B cell (primary cell): ENCODE measurements around the gene P2RY1. TPM values are rescaled to one million over a fixed set of nuclear protein-coding genes. Genes with fewer than 3 reads are reported as not detected.

ENCODE experiments used
- ATAC-seq: fragments of 200-7000 bp; cut with Tn5 transposase; one replicate; pipeline ENCODE4 v1.10.0; 2021; ENCODE audit warnings: low read depth, mild to moderate bottlenecking, moderate number of reproducible peaks, moderate library complexity
- CTCF ChIA-PET: fragments of 350-600 bp; sonication (Branson Sonifier 250); formaldehyde crosslinking; loops from one replicate; lab custom pipeline; 2021; ENCODE audit warnings: antibody characterized with exemption, inconsistent platforms; lab: Charles Lee
- POLR2A ChIA-PET: fragments of 350-600 bp; sonication (Branson Sonifier 250); formaldehyde crosslinking; loops from one replicate; lab custom pipeline; 2021; ENCODE audit warnings: antibody characterized with exemption; lab: Charles Lee
- DNase-seq: peaks from one replicate; pipeline ENCODE4 v3.0.0; 2013
- H2AFZ ChIP-seq: 2 replicates; pipeline ENCODE4 v1.6.1; 2012; ENCODE audit warnings: mild to moderate bottlenecking, low read depth, low read length; ENCODE audit not compliant: insufficient read depth, poor library complexity, severe bottlenecking
- H3K27ac ChIP-seq, 2 donors: 1 replicate in 1 of 2; 2 replicates in 1 of 2; pipeline ENCODE4 v1.5.1; 2012 to 2013; ENCODE audit warnings: low read length in 2 of 2, mild to moderate bottlenecking in 2 of 2, moderate library complexity in 1 of 2
- H3K27me3 ChIP-seq, 4 experiments: fragments of 200-600 bp in 1 of 4; sonication (generic) in 1 of 4; replicated peaks in 1 of 4; 1 replicate in 2 of 4; 2 replicates in 2 of 4; pipeline versions ENCODE4 v1.6.1 to v1.7.0; 2013 to 2016; ENCODE audit warnings: low read length in 3 of 4, mild to moderate bottlenecking in 2 of 4, mixed read lengths in 1 of 4, moderate library complexity in 1 of 4; ENCODE audit not compliant: insufficient read depth in 4 of 4, control insufficient read depth in 3 of 4; ENCODE audit errors: control extremely low read depth in 1 of 4
- H3K36me3 ChIP-seq, 2 experiments: replicated peaks in 1 of 2; 1 replicate in 1 of 2; 2 replicates in 1 of 2; pipeline versions ENCODE4 v1.6.1 to v1.7.1; 2013; ENCODE audit warnings: low read length in 1 of 2; ENCODE audit not compliant: insufficient read depth in 2 of 2, control insufficient read depth in 1 of 2; ENCODE audit errors: control extremely low read depth in 1 of 2, extremely low read depth in 1 of 2
- H3K4me1 ChIP-seq, 2 donors: fragments of 200-600 bp in 1 of 2; sonication (generic) in 1 of 2; 1 replicate in 1 of 2; 2 replicates in 1 of 2; pipeline versions ENCODE4 v1.5.1 to v1.6.1; 2013 to 2017; ENCODE audit warnings: low read length in 2 of 2; ENCODE audit not compliant: control insufficient read depth in 2 of 2, insufficient read depth in 2 of 2
- H3K4me2 ChIP-seq: replicated peaks from 2 replicates; pipeline ENCODE3; 2012; ENCODE audit warnings: mild to moderate bottlenecking, low read depth, low read length; ENCODE audit not compliant: poor library complexity, severe bottlenecking
- H3K4me3 ChIP-seq, 5 experiments: fragments of 200-600 bp in 1 of 5; sonication (generic) in 1 of 5; 1 replicate in 3 of 5; 2 replicates in 2 of 5; pipeline versions ENCODE4 v1.5.1 to v1.7.0; 2011 to 2016; ENCODE audit warnings: low read length in 4 of 5, mild to moderate bottlenecking in 4 of 5, low read depth in 2 of 5, control low read depth in 1 of 5, moderate library complexity in 1 of 5; ENCODE audit not compliant: insufficient read depth in 1 of 5; ENCODE audit errors: control extremely low read depth in 1 of 5, extremely low read depth in 1 of 5
- H3K79me2 ChIP-seq: fragments of 200-600 bp; sonication (generic); one replicate; pipeline ENCODE4 v1.6.0; 2016; ENCODE audit warnings: low read length; ENCODE audit not compliant: control insufficient read depth, insufficient read depth
- H3K9ac ChIP-seq: fragments of 200-600 bp; sonication (generic); 2 replicates; pipeline ENCODE4 v1.6.1; 2017; ENCODE audit warnings: mild to moderate bottlenecking, low read length, moderate library complexity
- H3K9me3 ChIP-seq, 3 donors: one replicate each; pipeline versions ENCODE4 v1.6.1 to v1.7.1; 2013; ENCODE audit warnings: low read length in 2 of 3; ENCODE audit not compliant: control insufficient read depth in 2 of 3, insufficient read depth in 1 of 3; ENCODE audit errors: control extremely low read depth in 1 of 3
- H4K20me1 ChIP-seq: 2 replicates; pipeline ENCODE4 v1.6.0; 2012; ENCODE audit warnings: mild to moderate bottlenecking, low read length; ENCODE audit not compliant: insufficient read depth, control insufficient read depth, poor library complexity, severe bottlenecking
- H3K27ac Mint-ChIP-seq: one replicate; pipeline ENCODE4 v1.8.0; 2021; ENCODE audit warnings: mixed read lengths
- H3K27me3 Mint-ChIP-seq: one replicate; pipeline ENCODE4 v1.8.0; 2021; ENCODE audit warnings: mixed read lengths
- H3K4me1 Mint-ChIP-seq: one replicate; pipeline ENCODE4 v1.8.0; 2021; ENCODE audit warnings: mixed read lengths
- H3K4me3 Mint-ChIP-seq: one replicate; pipeline ENCODE4 v1.8.0; 2021; ENCODE audit warnings: mixed read lengths
- H3K9me3 Mint-ChIP-seq: one replicate; pipeline ENCODE4 v1.8.0; 2022; ENCODE audit warnings: mixed read lengths; ENCODE audit not compliant: insufficient read depth
- CTCF ChIP-seq: fragments of 200-600 bp; IDR thresholded peaks from one replicate; pipeline ENCODE4 v1.8.0; 2022; ENCODE audit warnings: antibody characterized with exemption, mild to moderate bottlenecking
- EZH2 ChIP-seq: IDR thresholded peaks from 2 replicates; pipeline ENCODE4 v1.6.1; 2012; ENCODE audit warnings: borderline replicate concordance, low read depth, mild to moderate bottlenecking, moderate library complexity, low read length; ENCODE audit not compliant: insufficient read depth, poor library complexity, severe bottlenecking
- WGBS: methylation state at CpG from one replicate; pipeline ENCODE4 v1.1.5; 2013; ENCODE audit warnings: missing lambda C conversion rate; ENCODE audit not compliant: insufficient coverage; 5-methylcytosine and 5-hydroxymethylcytosine counted together
- intact Hi-C: fragments of 100-400 bp; cut with micrococcal nuclease; formaldehyde crosslinking; loops from one replicate; pipeline ENCODE4 v1.10.0; 2022
- polyA plus RNA-seq: library from polyadenylated mRNA; depleted of rRNA; stranded (reverse); fragments of >200 nt; gene quantifications from 2 replicates; pipeline ENCODE4 v1.2.3, GENCODE V29; 2012
- total RNA-seq, 2 donors: library from RNA; stranded (reverse); fragments of 120-200 nt in 1 of 2; gene quantifications; 1 replicate in 1 of 2; 2 replicates in 1 of 2; pipeline versions ENCODE4 v1.2.3 to v1.2.4, GENCODE V29; 2013 to 2022

The P2RY1 gene
- total and polyA plus RNA-seq, 2 donors (not counting 1 experiment from before 2014, with no cell fraction given), result 0.03 to 0.17 TPM

- Histone ChIP-seq H3K9me3 (peaks cover 0 to 1% (median 0%) of the 10 kb centered on the region in 3 donors), H4K20me1 (no peaks in the 10 kb centered on the region), H3K27me3 (peaks cover 0 to 10% (median 0%) of the 10 kb centered on the region in 4 experiments), H3K36me3 (no peaks in the 10 kb centered on the region), H3K4me2 (no peak overlapping the region), H3K27ac (no peak overlapping the region), H3K79me2 (no peaks in the 10 kb centered on the region), H3K9ac (no peak overlapping the region), H3K4me3 (no peak overlapping the region), H3K4me1 (peaks cover 0 to 9% of the 10 kb centered on the region in 2 donors), H2AFZ (no peak overlapping the region)
- ChIA-PET CTCF (no interaction called here), POLR2A (no interaction called here)
- no peaks in the 10 kb centered on the region for H3K9me3 Mint-ChIP-seq
- no peak for DNase-seq
- H3K27ac Mint-ChIP-seq, result no peak overlapping the region
- H3K4me1 Mint-ChIP-seq, result peaks cover 5% of the 10 kb centered on the region
- no peak for ATAC-seq
- H3K27me3 Mint-ChIP-seq, result peaks cover 20% of the 10 kb centered on the region
- intact Hi-C loops, result no loop called here
- TF ChIP-seq CTCF, result no peak
- TF ChIP-seq EZH2, result no peak
- H3K4me3 Mint-ChIP-seq, result no peak overlapping the region
Observed at GRCh38 chr3:152830245-152830644, 4.7 kb upstream of the P2RY1 start.

- intact Hi-C loops, result no loop called here
- no peaks in the 10 kb centered on the region for H3K79me2 ChIP-seq
- peaks cover 0 to 3% (median 0%) of the 10 kb centered on the region in 3 donors for H3K9me3 ChIP-seq
- Mint-ChIP-seq H3K27me3 (peaks cover 30% of the 10 kb centered on the region), H3K4me1 (peaks cover 16% of the 10 kb centered on the region), H3K27ac (no peak overlapping the region), H3K9me3 (no peaks in the 10 kb centered on the region), H3K4me3 (no peak overlapping the region)
- no peak overlapping the region for H3K9ac ChIP-seq
- no peaks in the 10 kb centered on the region for H4K20me1 ChIP-seq
- H3K27me3 ChIP-seq, result peaks cover 0 to 25% (median 4%) of the 10 kb centered on the region in 4 experiments
- H3K36me3 ChIP-seq, result no peaks in the 10 kb centered on the region
- no peak overlapping the region for H3K27ac ChIP-seq
- CTCF ChIA-PET, result no interaction called here
- H3K4me1 ChIP-seq, result peaks cover 8 to 16% of the 10 kb centered on the region in 2 donors
- POLR2A ChIA-PET, result no interaction called here
- no peak overlapping the region for H2AFZ ChIP-seq
- WGBS, result 95% methylated on average over 9 of the region's 13 CpGs
- H3K4me3 ChIP-seq, result no peak overlapping the region
- H3K4me2 ChIP-seq, result no peak overlapping the region
- TF ChIP-seq CTCF (no peak), EZH2 (no peak)
- no peak for DNase-seq
- ATAC-seq, result no peak
Observed at GRCh38 chr3:152832046-152832445, 2.9 kb upstream of the P2RY1 start.
